SK-N-MC (cell line): ENCODE results near the gene LAPTM5.

Experiments
- EZH2 ChIP-seq: fragments of 200-600 bp; sonication (generic); IDR thresholded peaks from one replicate; pipeline ENCODE4 v1.6.1; 2017; ENCODE audit warnings: antibody characterized with exemption
- POLR2AphosphoS5 ChIP-seq: IDR thresholded peaks from 2 replicates; pipeline ENCODE4 v1.6.1; 2012; ENCODE audit warnings: mild to moderate bottlenecking, low read depth, low read length, borderline replicate concordance

DNA sequence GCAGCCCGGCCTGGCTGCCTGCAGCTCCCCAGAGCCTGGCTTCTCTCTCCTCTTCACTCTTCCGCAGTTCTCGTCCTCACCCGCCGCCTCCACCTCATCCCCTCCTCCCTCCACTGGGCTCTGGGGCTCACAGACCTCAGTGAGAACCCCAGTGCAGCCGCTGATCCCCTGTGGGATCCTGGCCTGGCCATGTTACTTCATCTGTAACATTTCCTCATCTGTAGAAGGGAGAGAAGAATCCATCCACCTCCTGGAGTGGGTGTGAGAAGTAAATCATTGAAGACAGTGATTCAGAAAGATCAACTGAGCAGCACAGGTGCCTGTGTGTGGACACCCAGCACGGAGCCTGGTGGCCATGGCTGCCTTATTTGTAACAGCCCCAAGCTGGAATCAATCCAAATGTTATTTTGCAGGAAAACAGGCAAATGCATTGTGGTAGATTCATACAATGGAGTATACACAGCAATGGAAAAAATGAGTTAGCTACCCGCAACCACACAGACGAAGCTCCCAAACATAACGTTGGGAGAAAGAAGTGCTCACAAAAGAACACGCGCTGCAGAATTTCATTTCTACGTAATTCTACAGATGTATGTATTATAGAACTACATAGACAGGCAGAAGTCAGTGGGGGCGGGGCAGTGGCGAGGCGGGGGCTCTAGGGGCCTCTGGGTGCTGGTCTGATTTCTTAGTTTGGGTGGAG, 8.7 kb downstream of the LAPTM5 start:
- TF ChIP-seq EZH2 = no peak
- TF ChIP-seq POLR2AphosphoS5 = no peak
